Measurements from ENCODE around the gene ENKD1.
A peak's percentile ranks its signal among the peaks of the same experiment; 100 is the strongest.

ENKD1 gene

DNA sequence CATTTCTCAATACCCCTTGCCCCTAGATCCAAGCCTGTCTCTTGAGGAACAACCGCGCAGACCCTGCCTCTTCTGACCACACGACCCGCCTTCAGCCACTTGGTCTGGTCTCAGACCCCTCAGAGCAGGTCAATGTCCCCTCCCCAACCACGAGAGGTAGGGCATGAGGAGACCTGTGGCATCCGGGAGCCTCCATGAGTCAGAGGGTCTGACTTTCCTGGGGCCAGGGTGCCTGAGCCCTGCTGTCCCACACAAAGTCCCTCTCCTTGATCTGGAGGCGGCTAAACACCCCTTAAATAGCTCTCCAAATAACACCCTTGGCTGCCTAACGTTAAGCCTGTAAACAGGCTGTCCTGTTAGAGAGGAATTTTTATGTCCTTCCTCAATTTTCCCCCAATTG lies 16.5 kb downstream of the ENKD1 start:
- no peak for DNase-seq (ENCODE audit: low read depth)

DNA sequence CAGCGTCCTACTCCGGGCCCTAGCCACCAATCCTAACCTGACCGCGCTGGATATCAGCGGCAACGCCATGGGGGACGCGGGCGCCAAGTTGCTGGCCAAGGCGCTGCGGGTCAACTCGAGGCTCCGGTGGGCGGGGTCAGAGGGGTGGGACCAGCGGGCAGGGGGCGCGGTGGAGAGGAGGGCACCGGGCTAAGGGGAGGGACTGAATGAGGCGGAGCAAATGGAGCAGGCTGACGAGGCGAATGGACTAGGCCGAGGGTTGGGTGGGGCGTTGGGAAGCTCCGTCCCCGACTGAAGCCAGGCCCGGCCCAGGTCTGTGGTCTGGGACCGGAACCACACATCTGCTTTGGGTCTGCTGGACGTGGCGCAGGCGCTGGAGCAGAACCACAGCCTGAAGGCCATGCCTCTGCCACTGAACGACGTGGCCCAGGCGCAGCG lies 17.0 kb downstream of the ENKD1 start:
- peak; percentile 52 for DNase-seq (ENCODE audit: low read depth)

DNA sequence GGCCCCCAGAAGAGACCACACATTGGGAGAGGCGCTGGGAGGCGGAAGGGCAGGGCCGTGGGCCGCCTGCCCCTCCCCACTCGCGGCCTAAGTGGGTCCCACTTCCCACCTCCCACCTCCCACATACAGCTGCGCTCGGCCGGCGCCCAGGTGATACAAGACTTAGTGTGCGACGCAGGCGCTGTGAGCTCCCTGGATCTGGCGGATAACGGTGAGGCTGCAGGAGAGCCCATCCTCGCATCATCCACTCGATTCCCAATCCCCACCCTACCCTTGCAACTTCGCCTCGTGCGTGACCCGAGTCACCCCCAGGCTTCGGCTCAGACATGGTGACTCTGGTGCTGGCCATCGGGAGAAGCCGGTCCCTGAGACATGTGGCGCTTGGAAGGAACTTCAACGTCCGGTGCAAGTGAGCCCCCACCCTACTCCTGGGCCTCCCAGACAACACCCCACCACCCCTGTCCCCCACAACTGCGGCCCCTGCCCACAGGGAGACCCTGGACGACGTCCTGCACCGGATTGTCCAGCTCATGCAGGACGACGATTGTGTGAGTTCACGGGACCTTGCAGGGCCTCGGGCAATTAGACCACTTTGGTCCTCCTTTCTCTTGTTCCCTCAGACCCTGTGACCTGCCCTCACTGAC lies 17.7 kb downstream of the ENKD1 start:
- no peak for DNase-seq (ENCODE audit: low read depth)

DNA sequence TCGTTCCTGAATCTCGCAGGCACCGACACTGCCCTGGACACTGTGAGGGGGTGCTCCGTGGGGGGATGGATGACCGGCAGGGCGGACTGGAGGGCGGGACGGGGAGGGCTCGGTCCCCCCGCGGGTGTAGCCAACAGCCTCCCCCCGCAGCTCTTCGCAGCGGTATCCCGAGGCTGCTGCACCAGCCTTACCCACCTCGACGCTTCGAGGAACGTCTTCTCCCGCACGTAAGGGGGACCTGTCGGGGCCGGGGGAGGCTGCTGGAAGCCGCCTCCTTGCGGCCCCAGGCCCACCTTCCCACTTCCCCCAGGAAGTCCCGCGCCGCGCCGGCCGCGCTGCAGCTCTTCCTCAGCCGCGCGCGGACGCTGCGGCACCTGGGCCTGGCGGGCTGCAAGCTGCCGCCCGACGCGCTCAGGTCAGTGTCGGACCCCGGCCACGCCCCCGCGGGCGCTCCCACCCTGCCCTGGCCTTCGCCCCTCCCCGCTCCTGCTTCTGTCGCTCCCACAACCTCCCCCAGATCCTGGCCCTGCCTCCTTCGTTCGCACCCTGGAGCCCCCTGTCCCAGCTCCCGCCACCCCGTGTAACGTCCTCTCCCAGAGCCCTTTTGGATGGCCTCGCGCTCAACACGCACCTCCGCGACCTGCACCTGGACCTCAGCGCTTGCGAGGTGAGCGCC lies 18.3 kb downstream of the ENKD1 start:
- DNase-seq (ENCODE audit: low read depth) = no peak

DNA sequence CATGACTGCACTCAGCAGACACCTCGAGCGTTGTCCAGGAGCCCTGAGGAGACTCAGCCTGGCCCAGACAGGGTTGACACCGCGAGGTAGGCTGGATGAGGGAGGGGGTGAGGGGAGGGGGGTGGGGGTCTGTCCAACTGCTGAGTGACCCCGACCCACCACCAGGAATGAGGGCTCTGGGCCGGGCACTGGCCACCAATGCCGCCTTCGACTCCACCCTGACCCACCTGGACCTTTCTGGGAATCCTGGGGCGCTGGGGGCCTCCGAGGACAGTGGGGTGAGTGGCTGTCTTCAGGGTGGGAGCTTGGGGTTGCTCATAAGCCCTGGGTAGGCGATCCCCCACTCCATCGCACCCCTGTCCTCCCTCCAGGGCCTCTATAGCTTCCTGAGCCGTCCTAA lies 18.9 kb downstream of the ENKD1 start:
- no peak for DNase-seq (ENCODE audit: low read depth)

DNA sequence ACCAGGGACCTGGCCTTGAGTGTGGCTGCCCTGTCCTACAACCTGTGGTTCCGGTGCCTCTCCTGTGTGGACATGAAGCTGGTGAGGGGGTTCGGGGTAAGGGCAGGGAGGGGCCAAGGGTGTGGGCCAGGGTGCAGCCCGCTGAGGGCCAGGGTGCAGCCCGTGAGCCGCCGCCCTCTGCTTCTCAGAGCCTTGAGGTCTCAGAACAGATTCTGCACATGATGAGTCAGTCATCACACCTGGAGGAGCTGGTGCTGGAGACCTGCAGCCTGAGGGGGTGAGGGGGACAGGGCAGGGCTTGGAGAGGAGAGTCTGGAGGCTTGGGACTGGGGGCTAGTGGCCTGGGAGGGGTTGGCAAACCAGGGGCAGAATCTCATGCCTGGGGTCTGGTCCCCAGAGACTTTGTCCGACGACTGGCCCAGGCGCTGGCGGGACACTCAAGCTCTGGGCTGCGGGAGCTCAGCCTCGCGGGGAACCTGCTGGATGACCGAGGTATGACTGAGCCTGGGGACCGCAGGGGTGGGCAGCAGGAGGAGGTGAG lies 19.4 kb downstream of the ENKD1 start:
- no peak for DNase-seq (ENCODE audit: low read depth)

DNA sequence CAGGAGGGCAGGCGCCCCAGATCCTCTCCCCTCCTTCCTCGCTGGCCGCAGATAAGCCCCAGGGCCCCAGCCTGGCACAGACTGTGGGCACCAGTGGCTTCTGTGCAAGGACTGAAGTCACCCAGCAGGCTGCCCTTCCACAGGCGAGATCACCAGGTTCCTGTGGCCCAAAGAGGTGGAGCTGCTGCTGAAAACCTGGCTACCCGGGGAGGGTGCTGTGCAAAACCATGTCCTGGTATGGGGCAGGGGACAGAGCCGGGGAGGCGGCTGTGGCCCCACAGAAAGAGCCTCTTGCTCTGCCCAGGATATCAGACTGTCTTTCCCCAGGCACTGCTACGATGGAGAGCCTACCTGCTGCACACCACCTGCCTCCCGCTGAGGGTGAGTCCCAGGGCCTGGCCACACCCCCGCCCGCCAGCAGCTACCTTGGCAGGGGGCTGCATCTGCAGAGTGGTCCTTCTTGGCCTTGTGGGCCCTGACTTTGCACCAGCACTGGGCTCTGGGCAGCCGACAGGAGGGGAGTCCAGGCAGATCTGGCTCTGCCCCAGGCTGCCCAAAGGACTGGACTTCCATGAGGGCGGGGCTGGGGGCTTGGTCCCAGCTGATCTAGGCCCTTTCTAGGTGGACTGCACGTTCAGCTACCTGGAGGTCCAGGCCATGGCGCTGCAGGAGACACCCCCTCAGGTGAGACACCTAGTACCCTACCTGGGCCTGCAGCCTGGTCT lies 21.0 kb downstream of the ENKD1 start:
- no peak for DNase-seq (ENCODE audit: low read depth)

DNA sequence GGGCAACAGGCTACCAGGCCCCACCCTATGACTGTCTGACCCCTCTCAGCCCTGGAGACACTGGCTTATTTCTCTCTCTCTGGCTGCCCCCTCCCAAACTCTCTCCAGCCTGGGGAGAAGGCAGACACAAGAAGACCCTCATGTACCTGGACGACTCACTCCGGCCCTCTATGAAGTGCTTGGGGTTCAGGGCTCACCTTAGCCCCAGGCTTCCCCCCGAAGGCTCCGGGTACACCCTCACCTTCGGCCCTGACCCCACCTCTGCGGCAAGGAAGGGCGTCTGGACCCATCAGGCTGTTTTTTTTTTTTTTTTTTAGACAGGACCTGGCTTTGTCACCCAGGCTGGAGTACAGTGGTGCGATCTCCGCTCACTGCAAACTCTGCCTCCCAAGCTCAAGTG lies 22.5 kb downstream of the ENKD1 start:
- no peak for DNase-seq (ENCODE audit: low read depth)

DNA sequence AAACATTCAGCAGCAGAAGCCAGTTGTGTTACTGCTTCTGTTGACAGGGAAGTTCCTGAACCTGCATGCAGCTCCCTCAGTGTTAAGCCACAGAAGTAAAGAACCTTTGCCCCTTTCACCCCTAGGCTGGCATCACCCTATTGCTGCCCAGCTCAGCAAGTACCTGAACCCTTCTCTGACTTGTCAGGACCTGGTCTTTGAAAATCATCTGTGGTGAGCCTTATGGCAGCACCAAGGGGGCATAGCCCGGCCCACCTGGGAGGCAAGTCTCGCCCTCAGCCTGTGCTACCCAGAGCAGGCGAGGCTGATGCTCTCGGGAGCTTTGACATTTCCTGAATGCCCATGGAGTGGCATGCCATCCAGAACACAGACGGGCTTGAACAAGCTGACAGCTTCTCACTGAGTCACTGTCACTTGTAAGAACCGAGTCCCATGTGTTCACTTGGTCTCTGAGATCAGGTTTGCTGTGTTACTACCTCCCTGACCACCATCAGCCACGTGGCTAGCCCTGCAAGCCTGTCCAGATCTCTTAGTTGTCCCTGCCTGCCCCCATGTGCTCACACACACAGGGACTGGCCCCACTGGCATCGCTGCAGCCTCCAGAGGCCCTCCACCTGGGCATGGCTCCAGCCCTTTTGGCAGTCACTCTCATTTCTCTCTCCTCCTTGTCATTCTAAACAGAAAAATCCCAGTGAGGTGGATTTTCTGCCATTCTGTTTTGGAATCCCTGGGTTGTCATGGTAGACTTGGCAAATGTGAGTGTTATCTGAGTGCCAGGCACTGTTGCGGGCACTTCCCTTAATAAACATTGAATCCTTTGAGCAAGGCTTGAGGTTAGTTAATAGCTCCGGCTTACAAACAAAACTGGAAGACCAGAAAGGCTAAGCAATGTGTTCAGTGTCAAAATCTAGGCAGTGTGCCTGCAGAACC lies 24.5 kb downstream of the ENKD1 start:
- DNase-seq (ENCODE audit: low read depth) = peak; percentile 9

DNA sequence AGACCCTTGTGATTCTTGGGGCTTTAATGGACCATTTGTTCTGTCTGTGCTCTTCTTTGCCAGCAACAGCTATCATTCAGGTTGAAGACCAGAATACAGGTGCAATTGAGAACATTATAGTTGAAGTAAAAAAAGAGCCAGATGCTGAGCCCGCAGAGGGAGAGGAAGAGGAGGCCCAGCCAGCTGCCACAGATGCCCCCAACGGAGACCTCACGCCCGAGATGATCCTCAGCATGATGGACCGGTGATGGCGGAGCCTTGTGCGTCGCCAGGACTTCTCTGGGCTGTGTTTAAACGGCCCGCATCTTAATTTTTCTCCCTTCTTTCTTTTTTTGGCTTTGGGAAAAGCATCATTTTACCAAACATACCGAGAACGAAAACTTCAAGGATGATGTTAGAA lies 28.9 kb downstream of the ENKD1 start:
- DNase-seq (ENCODE audit: low read depth) = no peak

DNA sequence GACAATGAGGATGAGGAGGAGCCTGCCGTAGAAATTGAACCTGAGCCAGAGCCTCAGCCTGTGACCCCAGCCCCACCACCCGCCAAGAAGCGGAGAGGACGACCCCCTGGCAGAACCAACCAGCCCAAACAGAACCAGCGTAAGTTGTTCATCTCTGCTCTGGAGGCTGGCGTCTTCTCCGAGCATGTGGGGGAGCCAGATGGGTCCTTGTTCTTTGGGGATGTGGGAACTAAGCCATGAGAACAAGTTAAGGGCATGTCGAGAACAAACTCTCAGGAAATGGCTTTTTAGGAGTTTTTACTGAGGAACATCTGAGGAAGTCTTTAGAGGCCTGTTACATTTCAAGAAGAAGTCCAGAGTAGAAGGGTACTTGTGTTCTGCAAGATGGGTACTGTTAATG lies 29.8 kb downstream of the ENKD1 start:
- no peak for DNase-seq (ENCODE audit: low read depth)

DNA sequence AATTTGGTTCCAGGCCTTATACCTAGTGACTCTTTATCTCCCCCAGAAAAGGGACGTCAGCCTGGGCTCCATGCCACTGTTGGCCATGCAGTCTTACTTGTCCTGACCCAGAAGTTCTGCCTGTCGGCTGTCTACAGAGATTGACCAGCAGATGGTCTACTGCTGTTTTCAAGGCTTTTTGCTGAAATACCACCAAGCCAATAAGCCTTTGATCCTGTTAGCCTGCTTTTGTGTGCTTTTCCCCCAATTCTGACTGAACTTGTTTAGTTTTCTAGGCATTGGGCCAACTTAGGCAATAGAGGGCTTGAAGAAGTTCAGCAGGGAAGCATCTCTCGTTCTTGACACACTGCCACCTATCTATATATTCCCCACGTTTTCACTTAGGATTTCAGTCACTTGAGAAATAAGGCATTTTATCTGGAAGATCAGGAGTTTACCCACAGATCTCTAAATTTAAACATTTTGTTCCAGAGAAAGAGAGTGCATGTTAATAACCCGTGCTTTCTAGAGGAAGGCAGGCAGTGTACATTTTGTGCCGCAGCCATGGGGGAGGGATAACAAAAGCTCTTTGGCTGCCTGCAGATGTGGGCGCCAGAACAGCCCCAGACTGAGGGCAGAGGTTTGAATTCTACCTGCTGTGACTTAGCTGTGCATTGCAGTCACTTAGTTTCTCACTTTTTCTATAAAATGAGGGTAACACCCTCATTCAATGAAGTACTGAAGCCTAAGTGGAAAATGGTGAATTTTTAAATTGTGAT lies 34.0 kb downstream of the ENKD1 start:
- DNase-seq (ENCODE audit: low read depth) = no peak

DNA sequence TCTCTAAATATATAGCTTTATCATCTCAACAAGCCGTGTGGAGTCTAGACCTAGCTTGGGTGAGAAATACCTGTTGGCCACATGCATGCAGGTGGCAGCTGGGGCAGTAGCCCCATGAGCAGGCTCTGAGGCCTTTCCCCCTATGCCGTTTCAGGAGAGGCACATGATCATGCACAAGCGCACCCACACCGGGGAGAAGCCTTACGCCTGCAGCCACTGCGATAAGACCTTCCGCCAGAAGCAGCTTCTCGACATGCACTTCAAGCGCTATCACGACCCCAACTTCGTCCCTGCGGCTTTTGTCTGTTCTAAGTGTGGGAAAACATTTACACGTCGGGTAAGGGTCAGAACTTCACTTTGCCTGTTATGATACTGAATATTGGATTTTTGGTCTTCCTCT lies 38.3 kb downstream of the ENKD1 start:
- no peak for DNase-seq (ENCODE audit: low read depth)

DNA sequence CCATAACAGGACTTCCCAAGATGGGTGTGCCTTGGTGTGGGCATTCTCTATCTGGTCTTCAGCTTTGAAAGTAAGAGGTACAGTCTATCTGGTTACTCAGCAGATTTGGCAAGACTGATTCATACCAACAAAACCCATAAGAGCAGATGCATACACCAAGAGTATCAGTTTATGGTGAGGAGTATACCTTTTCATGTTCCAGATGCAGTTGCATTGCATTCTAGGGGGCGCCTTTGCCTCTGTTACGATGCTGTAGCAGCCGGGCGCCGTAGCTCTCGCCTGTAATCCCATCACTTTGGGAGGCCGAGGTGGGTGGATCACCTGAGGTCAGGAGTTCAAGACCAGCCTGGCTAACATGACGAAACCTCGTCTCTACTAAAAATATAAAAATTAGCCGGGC lies 52.7 kb downstream of the ENKD1 start:
- DNase-seq (ENCODE audit: low read depth) = no peak
